Measurements from ENCODE around the gene LBX2. TPM values are rescaled to one million over a fixed set of nuclear protein-coding genes. Genes with fewer than 3 reads are reported as not detected.

The LBX2 gene
- total and polyA plus RNA-seq, 10 of the 15 experiments (the other 5 are each of a cell fraction or from before 2014, with no cell fraction given) = 0.08 to 4.0 (median 0.27) TPM

- TF ChIP-seq KAT2A (conservative IDR thresholded peaks at IDR 0.05; ENCODE audit: control insufficient read depth, low read depth, low read length) = no peak
- no peak for TF ChIP-seq MAX (IDR thresholded peaks at IDR 0.05; ENCODE audit: low read depth, low read length)
Observed at GRCh38 chr2:74493546-74493945, 5.9 kb downstream of the LBX2 start (continued).

- CTCF ChIA-PET = interaction anchor here (1.3 to 19.4 kb wide), 3 partner anchors 9 to 96 kb away, joined by 6 to 280 read pairs (median 10); partner anchors contain the start of genes CCDC142 and TTC31
- H3K79me2 ChIP-seq (ENCODE audit: control insufficient read depth, insufficient read depth, low read length) = no peaks in the 10 kb centered on the region
- H3K9ac ChIP-seq (ENCODE audit: control insufficient read depth, insufficient read depth, low read length) = no peak overlapping the region
- RAD21 ChIA-PET (ENCODE audit: unreplicated experiment) = no interaction called here
- POLR2A ChIA-PET = no interaction called here
- FAIRE-seq (no peak), DNase-seq (ENCODE audit: low read depth, low spot score) (no peak), ATAC-seq (no peak)
- no peaks in the 10 kb centered on the region for H3K4me1 ChIP-seq (ENCODE audit: control insufficient read depth, insufficient read depth, low read length)
- H3K9me3 ChIP-seq (replicated peaks; ENCODE audit: control insufficient read depth, insufficient read depth, low read length) = no peaks in the 10 kb centered on the region
- no peaks in the 10 kb centered on the region for H4K20me1 ChIP-seq (ENCODE audit: control insufficient read depth, insufficient read depth)
- SMC1A ChIA-PET (ENCODE audit: uncharacterized antibody, unreplicated experiment) = no interaction called here
- H2AFZ ChIP-seq (ENCODE audit: control insufficient read depth, low read depth, low read length) = no peak overlapping the region
- no TSS peak for BruUV-seq (replicated peaks)
- H3K27me3 ChIP-seq (replicated peaks in 1 of 2; ENCODE audit: control insufficient read depth in 2 of 2, insufficient read depth in 2 of 2, low read length in 1 of 2) = no peaks in the 10 kb centered on the region
- H3K4me3 ChIP-seq = no peak overlapping the region
- in situ Hi-C loops (cut with MboI) (no loop called here), intact Hi-C loops (cut with micrococcal nuclease; ENCODE audit: unreplicated experiment) (no loop called here)
- TF ChIP-seq SIX5 (IDR thresholded peaks at IDR 0.05; ENCODE audit: low read depth, low read length, severe bottlenecking) = no peak
- no peak for TF ChIP-seq RAD21 (IDR thresholded peaks at IDR 0.05; ENCODE audit: insufficient read depth, low read depth, low read length)
- H3K4me2 ChIP-seq (ENCODE audit: control insufficient read depth, insufficient read depth) = no peak overlapping the region
- WGBS (ENCODE audit: insufficient coverage, insufficient replicate concordance, low lambda C conversion rate, missing lambda C conversion rate) = 97% methylated on average over 12 of the region's 12 CpGs
- H3K36me3 ChIP-seq (ENCODE audit: control insufficient read depth in 2 of 2, insufficient read depth in 2 of 2, low read length in 1 of 2) = peaks cover 12 to 13% of the 10 kb centered on the region in 2 experiments
- H3K27ac ChIP-seq (ENCODE audit: control insufficient read depth, insufficient read depth) = no peak overlapping the region
Observed at GRCh38 chr2:74491648-74492544, 7.5 kb downstream of the LBX2 start.
